BE2C (cell line): ENCODE measurements around the gene FAM118A.
"Not testable (repeated sequence)": the region's sequence is repeated elsewhere in the genome, so short reads cannot be mapped to it uniquely, and the experiment has no call there.

ENCODE experiments used
- DNase-seq: peaks from one replicate; pipeline ENCODE4 v3.0.0-alpha.2; 2020
- H3K27me3 ChIP-seq: fragments of 250-450 bp; sonication (Bioruptor Pico); 2 replicates; pipeline ENCODE4 v1.5.1; 2020; ENCODE audit warnings: mild to moderate bottlenecking
- H3K36me3 ChIP-seq: fragments of 250-450 bp; sonication (Bioruptor Pico); 2 replicates; pipeline ENCODE4 v1.5.1; 2020; ENCODE audit warnings: mild to moderate bottlenecking
- H3K4me1 ChIP-seq: fragments of 250-450 bp; sonication (Bioruptor Pico); 2 replicates; pipeline ENCODE4 v1.5.1; 2020
- H3K4me3 ChIP-seq: 2 replicates; pipeline ENCODE4 v1.5.1; 2011; ENCODE audit warnings: low read depth, low read length
- H3K9me3 ChIP-seq: fragments of 250-450 bp; sonication (Bioruptor Pico); 2 replicates; pipeline ENCODE4 v1.5.1; 2020
- CTCF ChIP-seq: IDR thresholded peaks from 2 replicates; pipeline ENCODE4 v1.5.1; 2012; ENCODE audit warnings: mild to moderate bottlenecking, low read depth, low read length

FAM118A gene

GRCh38 chr22:45358127-45358526 lies 48.4 kb downstream of the FAM118A start:
- H3K4me3 ChIP-seq: no peak overlapping the region
- H3K9me3 ChIP-seq: no peaks in the 10 kb centered on the region
- no peak for TF ChIP-seq CTCF
- H3K27me3 ChIP-seq: no peaks in the 10 kb centered on the region
- H3K36me3 ChIP-seq: no peaks in the 10 kb centered on the region
- DNase-seq: no peak
- no peaks in the 10 kb centered on the region for H3K4me1 ChIP-seq

- TF ChIP-seq CTCF: no peak
- Histone ChIP-seq H3K4me1 (no peaks in the 10 kb centered on the region), H3K36me3 (no peaks in the 10 kb centered on the region), H3K4me3 (no peak overlapping the region), H3K27me3 (no peaks in the 10 kb centered on the region), H3K9me3 (no peaks in the 10 kb centered on the region)
- DNase-seq: no peak
These were observed 49.9 kb downstream of the FAM118A start for GRCh38 chr22:45359627-45360026.

DNA sequence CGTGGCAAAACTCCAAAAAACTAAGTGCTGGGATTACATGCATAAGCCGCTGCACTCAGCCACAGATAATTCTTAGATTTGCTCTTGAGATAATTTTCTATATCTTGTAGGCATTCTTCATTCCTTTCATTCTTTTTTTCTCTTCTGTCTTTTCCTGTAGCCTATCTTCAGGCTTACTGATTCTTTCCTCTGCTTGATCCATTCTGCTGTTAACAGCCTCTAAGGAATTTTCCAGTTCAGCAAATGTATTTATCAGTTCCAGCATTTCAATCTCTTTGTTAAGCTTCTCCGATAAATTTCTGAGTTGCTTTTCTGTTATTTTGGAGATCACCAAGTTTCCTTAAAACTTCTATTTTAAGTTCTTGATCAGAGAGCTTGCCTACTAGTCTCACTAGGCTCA lies 57.0 kb downstream of the FAM118A start:
- Histone ChIP-seq H3K36me3 (no peaks in the 10 kb centered on the region), H3K9me3 (no peaks in the 10 kb centered on the region), H3K4me3 (no peak overlapping the region), H3K4me1 (no peaks in the 10 kb centered on the region), H3K27me3 (no peaks in the 10 kb centered on the region)
- TF ChIP-seq CTCF: no peak
- DNase-seq: no peak

DNA sequence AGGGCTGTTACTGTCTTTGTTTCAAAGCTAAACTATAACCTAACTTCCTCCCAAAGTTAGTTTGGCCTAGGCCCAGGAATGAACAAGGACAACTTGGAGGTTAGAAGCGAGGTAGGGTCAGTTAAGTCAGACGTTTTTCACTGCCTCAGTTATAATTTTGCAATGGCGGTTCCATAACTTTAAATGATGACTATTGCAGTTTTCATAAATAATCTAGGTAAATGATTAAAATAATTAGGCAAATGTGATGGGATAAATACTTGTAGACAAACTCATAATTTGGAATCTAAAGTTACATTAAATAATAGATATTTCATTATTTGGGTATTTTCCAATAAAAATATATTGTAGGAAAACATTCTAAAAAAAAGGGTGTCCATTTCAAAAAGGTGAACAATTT lies 63.9 kb downstream of the FAM118A start:
- H3K4me1 ChIP-seq, H3K27me3 ChIP-seq, H3K9me3 ChIP-seq, H3K36me3 ChIP-seq, DNase-seq, H3K4me3 ChIP-seq: not testable (repeated sequence)

DNA sequence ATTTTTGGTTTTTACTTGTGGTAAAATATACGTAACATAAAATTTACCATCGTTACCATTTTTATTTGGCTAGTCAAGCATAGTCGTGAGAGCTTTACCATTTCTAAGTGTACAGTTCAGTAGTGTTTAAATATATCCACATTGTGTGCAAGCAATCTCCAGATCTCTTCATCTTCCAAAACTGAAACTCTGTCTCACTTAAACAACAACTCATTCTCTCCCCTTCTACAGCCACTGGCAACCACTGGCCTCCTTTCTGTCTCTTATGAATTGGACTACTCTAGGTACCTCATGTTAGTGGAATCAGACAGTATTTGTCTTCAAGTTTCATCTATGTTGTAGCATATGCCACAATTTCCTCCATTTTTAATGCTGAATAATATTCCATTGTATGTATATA lies 66.3 kb downstream of the FAM118A start:
- no peaks in the 10 kb centered on the region for H3K27me3 ChIP-seq
- H3K36me3 ChIP-seq: no peaks in the 10 kb centered on the region
- no peaks in the 10 kb centered on the region for H3K4me1 ChIP-seq
- no peak for DNase-seq
- peaks cover 3% of the 10 kb centered on the region; the same call in 1 of the 2 replicates for H3K9me3 ChIP-seq
- H3K4me3 ChIP-seq: no peak overlapping the region
- TF ChIP-seq CTCF: no peak

- DNase-seq: no peak
- no peak for TF ChIP-seq CTCF
- Histone ChIP-seq H3K36me3 (no peaks in the 10 kb centered on the region), H3K27me3 (no peaks in the 10 kb centered on the region), H3K4me3 (no peak overlapping the region), H3K4me1 (no peaks in the 10 kb centered on the region), H3K9me3 (peaks cover 3% of the 10 kb centered on the region; the same call in 1 of the 2 replicates)
These were observed 67.0 kb downstream of the FAM118A start for GRCh38 chr22:45376703-45377102.

- no peak overlapping the region for H3K4me3 ChIP-seq
- H3K27me3 ChIP-seq: no peaks in the 10 kb centered on the region
- TF ChIP-seq CTCF: no peak
- H3K4me1 ChIP-seq: no peaks in the 10 kb centered on the region
- no peak for DNase-seq
- no peaks in the 10 kb centered on the region for H3K36me3 ChIP-seq
- no peaks in the 10 kb centered on the region; the same call in 1 of the 2 replicates for H3K9me3 ChIP-seq
These were observed 71.6 kb downstream of the FAM118A start for GRCh38 chr22:45381348-45381747.
